Measurements from ENCODE around the gene ZNF710.

- no peak for TF ChIP-seq POLR2A (IDR thresholded peaks at IDR 0.05)
- TF ChIP-seq, protein P1, sequence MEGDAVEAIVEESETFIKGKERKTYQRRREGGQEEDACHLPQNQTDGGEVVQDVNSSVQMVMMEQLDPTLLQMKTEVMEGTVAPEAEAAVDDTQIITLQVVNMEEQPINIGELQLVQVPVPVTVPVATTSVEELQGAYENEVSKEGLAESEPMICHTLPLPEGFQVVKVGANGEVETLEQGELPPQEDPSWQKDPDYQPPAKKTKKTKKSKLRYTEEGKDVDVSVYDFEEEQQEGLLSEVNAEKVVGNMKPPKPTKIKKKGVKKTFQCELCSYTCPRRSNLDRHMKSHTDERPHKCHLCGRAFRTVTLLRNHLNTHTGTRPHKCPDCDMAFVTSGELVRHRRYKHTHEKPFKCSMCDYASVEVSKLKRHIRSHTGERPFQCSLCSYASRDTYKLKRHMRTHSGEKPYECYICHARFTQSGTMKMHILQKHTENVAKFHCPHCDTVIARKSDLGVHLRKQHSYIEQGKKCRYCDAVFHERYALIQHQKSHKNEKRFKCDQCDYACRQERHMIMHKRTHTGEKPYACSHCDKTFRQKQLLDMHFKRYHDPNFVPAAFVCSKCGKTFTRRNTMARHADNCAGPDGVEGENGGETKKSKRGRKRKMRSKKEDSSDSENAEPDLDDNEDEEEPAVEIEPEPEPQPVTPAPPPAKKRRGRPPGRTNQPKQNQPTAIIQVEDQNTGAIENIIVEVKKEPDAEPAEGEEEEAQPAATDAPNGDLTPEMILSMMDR (IDR thresholded peaks at IDR 0.05): no peak
- no peak for TF ChIP-seq POLR2AphosphoS5 (IDR thresholded peaks at IDR 0.05; ENCODE audit: insufficient read depth in 1 of 2, low read depth in 1 of 2)
These were observed 16.6 kb upstream of the ZNF710 start for GRCh38 chr15:89984421-89985010.
